CD8-positive, alpha-beta memory T cell (primary cell): ENCODE measurements around the gene CD300C. TPM values are rescaled to one million over a fixed set of nuclear protein-coding genes. Genes with fewer than 3 reads are reported as not detected.
"Not testable (repeated sequence)": the region's sequence is repeated elsewhere in the genome, so short reads cannot be mapped to it uniquely, and the experiment has no call there.

Source experiments
- CTCF ChIA-PET: fragments of 350-600 bp; sonication (Branson Sonifier 250); formaldehyde crosslinking; loops from one replicate; lab custom pipeline; 2021; ENCODE audit warnings: antibody characterized with exemption; lab: Charles Lee
- POLR2A ChIA-PET: fragments of 350-600 bp; sonication (Branson Sonifier 250); formaldehyde crosslinking; loops from one replicate; lab custom pipeline; 2021; ENCODE audit warnings: antibody characterized with exemption; lab: Charles Lee
- DNase-seq, 5 donors: peaks; one replicate each; pipeline versions ENCODE4 v3.0.0 to v3.0.0-alpha.2; 2020 to 2022; ENCODE audit warnings: mixed read lengths in 1 of 5
- H3K27ac ChIP-seq: one replicate; pipeline ENCODE4 v1.7.0; 2013; ENCODE audit warnings: low read depth, mild to moderate bottlenecking, low read length, moderate library complexity
- H3K27me3 ChIP-seq: 2 replicates; pipeline ENCODE4 v1.7.0; 2013; ENCODE audit warnings: low read length, mild to moderate bottlenecking; ENCODE audit not compliant: insufficient read depth, poor library complexity, severe bottlenecking
- H3K36me3 ChIP-seq: 2 replicates; pipeline ENCODE4 v1.7.0; 2013; ENCODE audit warnings: mild to moderate bottlenecking, low read length, moderate library complexity; ENCODE audit not compliant: insufficient read depth
- H3K4me1 ChIP-seq: 2 replicates; pipeline ENCODE4 v1.7.0; 2013; ENCODE audit warnings: mild to moderate bottlenecking, low read length, moderate library complexity; ENCODE audit not compliant: insufficient read depth
- H3K4me3 ChIP-seq: 2 replicates; pipeline ENCODE4 v1.7.0; 2013; ENCODE audit warnings: mild to moderate bottlenecking, low read length
- H3K9me3 ChIP-seq: 2 replicates; pipeline ENCODE4 v1.7.0; 2013; ENCODE audit warnings: mild to moderate bottlenecking, low read length
- H3K27ac Mint-ChIP-seq, 8 donors: one replicate each; pipeline ENCODE4 v1.8.0; 2020 to 2021; ENCODE audit warnings: mixed read lengths in 8 of 8, mild to moderate bottlenecking in 6 of 8, inconsistent platforms in 3 of 8, moderate library complexity in 3 of 8
- H3K27me3 Mint-ChIP-seq, 2 donors: one replicate each; pipeline ENCODE4 v1.8.0; 2020 to 2021; ENCODE audit warnings: mixed read lengths in 2 of 2, mild to moderate bottlenecking in 1 of 2, moderate library complexity in 1 of 2
- H3K36me3 Mint-ChIP-seq, 3 donors: one replicate each; pipeline ENCODE4 v1.8.0; 2020 to 2021; ENCODE audit warnings: mixed read lengths in 3 of 3, inconsistent platforms in 1 of 3, mild to moderate bottlenecking in 1 of 3
- H3K4me1 Mint-ChIP-seq, 3 donors: one replicate each; pipeline ENCODE4 v1.8.0; 2020 to 2021; ENCODE audit warnings: mixed read lengths in 3 of 3, inconsistent platforms in 1 of 3, mild to moderate bottlenecking in 1 of 3
- H3K4me3 Mint-ChIP-seq, 7 donors: one replicate each; pipeline ENCODE4 v1.8.0; 2020 to 2021; ENCODE audit warnings: mixed read lengths in 7 of 7, mild to moderate bottlenecking in 6 of 7, moderate library complexity in 4 of 7, inconsistent platforms in 2 of 7
- H3K9me3 Mint-ChIP-seq, 5 donors: one replicate each; pipeline ENCODE4 v1.8.0; 2020 to 2022; ENCODE audit warnings: mixed read lengths in 5 of 5, mild to moderate bottlenecking in 3 of 5, moderate library complexity in 2 of 5, inconsistent platforms in 1 of 5
- polyA plus RNA-seq: library from polyadenylated mRNA; unstranded; fragments of 300-500 nt; fragmentation: Illumina TruSeq; gene quantifications from one replicate; pipeline ENCODE4 v1.2.3, GENCODE V29; 2021
- total RNA-seq, 2 experiments: library from RNA; stranded (reverse); gene quantifications; one replicate each; pipeline ENCODE4 v1.2.3, GENCODE V29; 2021

Gene CD300C
- total and polyA plus RNA-seq, 3 experiments from 2014 or later = 0.20 TPM; not detected in 2

GRCh38 chr17:74513987-74514631 is 31.8 kb downstream of the CD300C start:
- Histone ChIP-seq H3K4me1 (no peaks in the 10 kb centered on the region), H3K27me3 (peaks cover 5% of the 10 kb centered on the region), H3K27ac (no peak overlapping the region), H3K4me3 (no peak overlapping the region), H3K9me3 (no peaks in the 10 kb centered on the region), H3K36me3 (no peaks in the 10 kb centered on the region)
- POLR2A ChIA-PET = no interaction called here
- peak; percentile 27 to 72 (median 45) for DNase-seq
- CTCF ChIA-PET = no interaction called here
- peaks cover 0 to 8% (median 6%) of the 10 kb centered on the region in 3 donors for H3K4me1 Mint-ChIP-seq
- peaks cover 0 to 19% (median 11%) of the 10 kb centered on the region in 5 donors for H3K9me3 Mint-ChIP-seq
- H3K27ac Mint-ChIP-seq = peak overlapping the region in 7 of 8 donors; percentile 76 to 95 (median 90)
- H3K36me3 Mint-ChIP-seq = peaks cover 0 to 29% (median 1%) of the 10 kb centered on the region in 3 donors
- peaks cover 20 to 53% of the 10 kb centered on the region in 2 donors for H3K27me3 Mint-ChIP-seq
- H3K4me3 Mint-ChIP-seq = peak overlapping the region in 4 of 7 donors; percentile 65 to 83 (median 70)

DNA sequence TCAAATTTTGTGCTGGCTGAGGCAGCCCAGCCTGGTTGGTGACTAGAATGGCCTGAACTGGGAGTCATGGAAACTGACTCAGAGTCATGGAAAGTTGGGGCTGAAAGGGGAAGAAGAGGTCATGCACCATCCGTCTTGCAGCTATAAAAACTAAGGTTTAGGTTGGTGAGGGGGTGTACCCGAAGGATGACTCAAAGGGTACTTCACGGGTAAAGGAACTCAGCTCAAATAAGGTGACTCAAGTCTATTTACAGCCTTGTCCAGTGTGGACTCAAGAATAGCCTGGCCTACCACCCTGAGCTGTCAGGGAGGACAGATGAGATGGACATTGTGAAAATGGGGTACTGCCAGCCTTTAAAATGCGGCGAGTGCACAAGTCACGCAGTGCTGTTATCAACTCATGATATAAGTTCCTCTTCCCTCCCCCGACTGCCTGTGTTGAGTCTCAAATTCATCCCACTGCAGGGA is 33.3 kb downstream of the CD300C start:
- Histone ChIP-seq H3K36me3 (no peaks in the 10 kb centered on the region), H3K27ac (no peak overlapping the region), H3K4me3 (no peak overlapping the region), H3K27me3 (peaks cover 5% of the 10 kb centered on the region), H3K9me3 (no peaks in the 10 kb centered on the region), H3K4me1 (no peaks in the 10 kb centered on the region)
- Mint-ChIP-seq H3K27me3 (peaks cover 20 to 46% of the 10 kb centered on the region in 2 donors), H3K27ac (no peak overlapping the region), H3K4me3 (no peak overlapping the region), H3K36me3 (peaks cover 0 to 20% (median 0%) of the 10 kb centered on the region in 3 donors), H3K4me1 (peaks cover 0 to 8% (median 6%) of the 10 kb centered on the region in 3 donors), H3K9me3 (peaks cover 0 to 12% (median 8%) of the 10 kb centered on the region in 5 donors)
- ChIA-PET POLR2A (no interaction called here), CTCF (no interaction called here)
- no peak for DNase-seq

- peaks cover 0 to 12% (median 8%) of the 10 kb centered on the region in 5 donors for H3K9me3 Mint-ChIP-seq
- peak overlapping the region in 1 of 8 donors; percentile 3 for H3K27ac Mint-ChIP-seq
- Histone ChIP-seq H3K27me3 (peaks cover 5% of the 10 kb centered on the region), H3K9me3 (no peaks in the 10 kb centered on the region), H3K4me1 (no peaks in the 10 kb centered on the region), H3K4me3 (no peak overlapping the region), H3K27ac (no peak overlapping the region), H3K36me3 (no peaks in the 10 kb centered on the region)
- H3K4me1 Mint-ChIP-seq = peaks cover 0 to 8% (median 6%) of the 10 kb centered on the region in 3 donors
- ChIA-PET POLR2A (no interaction called here), CTCF (no interaction called here)
- H3K36me3 Mint-ChIP-seq = peaks cover 0 to 20% (median 0%) of the 10 kb centered on the region in 3 donors
- no peak for DNase-seq
- H3K27me3 Mint-ChIP-seq = peaks cover 20 to 40% of the 10 kb centered on the region in 2 donors
- no peak overlapping the region for H3K4me3 Mint-ChIP-seq
These were observed 33.9 kb downstream of the CD300C start for GRCh38 chr17:74512036-74512435.

DNA sequence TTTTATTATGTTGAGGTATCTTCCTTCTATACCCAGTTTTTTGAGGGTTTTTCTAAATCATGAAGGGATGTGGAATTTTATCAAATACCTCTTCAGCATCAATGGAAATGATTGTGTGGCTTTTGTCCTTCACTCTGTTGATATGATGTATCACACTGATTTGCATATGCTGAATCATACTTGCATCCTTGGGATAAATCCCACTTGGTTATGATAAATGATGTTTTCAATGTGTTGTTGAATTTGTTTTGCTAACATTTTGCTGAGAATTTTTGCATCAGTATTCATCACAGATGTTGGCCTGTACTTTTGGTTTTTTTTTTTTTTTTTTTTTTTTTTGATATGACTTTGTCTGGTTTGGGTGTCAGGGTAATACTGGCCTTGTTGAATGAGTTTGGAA is 37.8 kb downstream of the CD300C start:
- H3K4me1 Mint-ChIP-seq = no peaks in the 10 kb centered on the region
- CTCF ChIA-PET = no interaction called here
- Histone ChIP-seq H3K4me3 (no peak overlapping the region), H3K27me3 (peaks cover 5% of the 10 kb centered on the region), H3K36me3 (no peaks in the 10 kb centered on the region), H3K27ac (no peak overlapping the region), H3K9me3 (no peaks in the 10 kb centered on the region), H3K4me1 (no peaks in the 10 kb centered on the region)
- no peaks in the 10 kb centered on the region for H3K9me3 Mint-ChIP-seq
- H3K27me3 Mint-ChIP-seq = peaks cover 11 to 19% of the 10 kb centered on the region in 2 donors
- no peak overlapping the region for H3K27ac Mint-ChIP-seq
- H3K4me3 Mint-ChIP-seq = no peak overlapping the region
- no peak for DNase-seq
- peaks cover 0 to 9% (median 0%) of the 10 kb centered on the region in 3 donors for H3K36me3 Mint-ChIP-seq
- POLR2A ChIA-PET = no interaction called here

- H3K4me1 Mint-ChIP-seq, DNase-seq, H3K36me3 Mint-ChIP-seq, H3K27me3 ChIP-seq, H3K27ac Mint-ChIP-seq, H3K36me3 ChIP-seq, H3K27ac ChIP-seq, H3K27me3 Mint-ChIP-seq, H3K9me3 Mint-ChIP-seq, H3K4me3 Mint-ChIP-seq, H3K4me1 ChIP-seq, H3K9me3 ChIP-seq, H3K4me3 ChIP-seq, POLR2A ChIA-PET, CTCF ChIA-PET: not testable (repeated sequence)
These were observed 42.0 kb downstream of the CD300C start for GRCh38 chr17:74503949-74504348.

DNA sequence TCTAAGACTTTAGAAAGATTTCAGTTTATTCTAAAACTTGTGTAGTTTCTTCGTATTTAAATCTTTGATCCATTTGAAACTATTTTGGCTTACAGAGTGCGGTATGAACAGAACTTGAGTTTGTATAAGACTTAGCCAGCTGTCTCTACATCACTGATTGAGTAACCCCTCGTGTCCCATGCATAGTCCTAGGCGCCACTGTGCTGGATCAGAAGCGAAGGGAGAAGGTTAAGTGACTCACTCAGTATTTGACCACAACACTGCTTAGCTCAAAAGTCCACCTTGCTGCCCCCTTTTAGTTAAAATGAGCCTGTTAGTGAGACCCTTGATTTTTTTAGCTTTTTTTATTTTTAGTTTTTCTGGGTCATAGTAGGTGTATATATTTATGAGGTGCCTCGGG is 43.1 kb downstream of the CD300C start:
- H3K27me3 Mint-ChIP-seq = peaks cover 0 to 4% of the 10 kb centered on the region in 2 donors
- H3K27ac Mint-ChIP-seq = no peak overlapping the region
- H3K9me3 Mint-ChIP-seq = no peaks in the 10 kb centered on the region
- no peak overlapping the region for H3K4me3 ChIP-seq
- H3K9me3 ChIP-seq = no peaks in the 10 kb centered on the region
- no peaks in the 10 kb centered on the region for H3K36me3 Mint-ChIP-seq
- no peaks in the 10 kb centered on the region for H3K36me3 ChIP-seq
- no peak overlapping the region for H3K27ac ChIP-seq
- ChIA-PET POLR2A (no interaction called here), CTCF (interaction anchor here (1.7 kb wide), 1 partner anchor 124 kb away, joined by 3 read pairs; no protein-coding TSS in a partner anchor)
- DNase-seq = no peak
- H3K4me1 Mint-ChIP-seq = no peaks in the 10 kb centered on the region
- no peak overlapping the region for H3K4me3 Mint-ChIP-seq
- H3K4me1 ChIP-seq = no peaks in the 10 kb centered on the region
- H3K27me3 ChIP-seq = no peaks in the 10 kb centered on the region

DNA sequence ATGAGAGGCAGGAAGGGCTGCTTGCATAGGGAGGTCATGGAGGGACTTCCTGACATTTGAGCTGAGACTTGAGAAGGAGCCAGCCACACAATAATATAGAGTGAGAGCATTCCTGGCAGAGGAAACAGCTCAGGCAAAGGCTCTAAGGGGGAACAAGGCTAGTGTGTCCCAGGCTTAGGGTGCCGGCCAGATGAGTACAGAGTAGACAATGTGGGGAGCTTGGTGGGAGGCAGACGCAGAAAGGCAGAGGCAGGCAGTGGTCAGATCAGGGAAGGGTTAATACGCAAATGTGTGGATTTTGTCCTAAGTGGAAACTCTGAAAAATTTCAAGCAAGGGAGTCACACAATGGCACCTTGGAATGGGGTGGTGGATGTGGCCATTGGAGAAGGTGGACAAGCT is 45.9 kb downstream of the CD300C start:
- no peaks in the 10 kb centered on the region for H3K9me3 ChIP-seq
- ChIA-PET CTCF (interaction anchor here (0.8 to 2.5 kb wide), 2 partner anchors 43 to 121 kb away, joined by 3 to 8 read pairs; no protein-coding TSS in a partner anchor), POLR2A (no interaction called here)
- no peaks in the 10 kb centered on the region for H3K9me3 Mint-ChIP-seq
- H3K4me1 ChIP-seq = no peaks in the 10 kb centered on the region
- no peak overlapping the region for H3K27ac Mint-ChIP-seq
- H3K4me1 Mint-ChIP-seq = no peaks in the 10 kb centered on the region
- H3K27ac ChIP-seq = no peak overlapping the region
- peaks cover 0 to 2% of the 10 kb centered on the region in 2 donors for H3K27me3 Mint-ChIP-seq
- no peak for DNase-seq
- no peaks in the 10 kb centered on the region for H3K36me3 Mint-ChIP-seq
- H3K4me3 ChIP-seq = no peak overlapping the region
- no peaks in the 10 kb centered on the region for H3K27me3 ChIP-seq
- H3K36me3 ChIP-seq = no peaks in the 10 kb centered on the region
- H3K4me3 Mint-ChIP-seq = no peak overlapping the region

GRCh38 chr17:74497471-74497870 is 48.4 kb downstream of the CD300C start:
- H3K9me3 Mint-ChIP-seq = no peaks in the 10 kb centered on the region
- no peak overlapping the region for H3K4me3 Mint-ChIP-seq
- peaks cover 0 to 2% of the 10 kb centered on the region in 2 donors for H3K27me3 Mint-ChIP-seq
- no peaks in the 10 kb centered on the region for H3K27me3 ChIP-seq
- no peak overlapping the region for H3K4me3 ChIP-seq
- CTCF ChIA-PET = interaction anchor here (1.3 to 2.8 kb wide), 4 partner anchors 40 to 118 kb away, joined by 3 to 17 read pairs (median 9); no protein-coding TSS in a partner anchor
- POLR2A ChIA-PET = no interaction called here
- H3K36me3 ChIP-seq = no peaks in the 10 kb centered on the region
- H3K27ac ChIP-seq = no peak overlapping the region
- H3K4me1 ChIP-seq = no peaks in the 10 kb centered on the region
- DNase-seq = no peak
- H3K4me1 Mint-ChIP-seq = peaks cover 7% of the 10 kb centered on the region in 3 donors
- no peaks in the 10 kb centered on the region for H3K36me3 Mint-ChIP-seq
- no peaks in the 10 kb centered on the region for H3K9me3 ChIP-seq
- H3K27ac Mint-ChIP-seq = no peak overlapping the region
